ENCODE data around the gene RASSF4.
A peak's percentile ranks its signal among the peaks of the same experiment; 100 is the strongest.

The RASSF4 gene

DNA sequence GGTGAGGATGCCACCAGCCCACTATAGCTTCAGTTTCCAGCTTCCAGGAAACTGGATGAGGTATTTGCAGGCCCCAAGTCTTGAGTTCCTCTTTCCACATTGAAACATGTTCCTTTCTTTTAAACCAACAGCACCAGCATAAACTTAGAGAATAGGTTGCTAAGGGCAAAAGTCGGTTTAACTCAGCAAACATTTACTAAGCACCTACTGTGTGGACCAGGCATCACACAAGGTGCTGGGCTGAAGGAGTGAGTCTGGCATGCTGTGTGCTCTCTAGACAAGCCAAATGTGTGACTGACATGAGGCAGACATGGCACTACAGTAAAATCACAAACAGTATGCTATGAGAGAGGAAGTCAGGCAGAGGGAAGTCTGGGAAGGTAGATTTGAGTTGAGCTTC lies 11.0 kb upstream of the RASSF4 start:
- DNase-seq: no peak

DNA sequence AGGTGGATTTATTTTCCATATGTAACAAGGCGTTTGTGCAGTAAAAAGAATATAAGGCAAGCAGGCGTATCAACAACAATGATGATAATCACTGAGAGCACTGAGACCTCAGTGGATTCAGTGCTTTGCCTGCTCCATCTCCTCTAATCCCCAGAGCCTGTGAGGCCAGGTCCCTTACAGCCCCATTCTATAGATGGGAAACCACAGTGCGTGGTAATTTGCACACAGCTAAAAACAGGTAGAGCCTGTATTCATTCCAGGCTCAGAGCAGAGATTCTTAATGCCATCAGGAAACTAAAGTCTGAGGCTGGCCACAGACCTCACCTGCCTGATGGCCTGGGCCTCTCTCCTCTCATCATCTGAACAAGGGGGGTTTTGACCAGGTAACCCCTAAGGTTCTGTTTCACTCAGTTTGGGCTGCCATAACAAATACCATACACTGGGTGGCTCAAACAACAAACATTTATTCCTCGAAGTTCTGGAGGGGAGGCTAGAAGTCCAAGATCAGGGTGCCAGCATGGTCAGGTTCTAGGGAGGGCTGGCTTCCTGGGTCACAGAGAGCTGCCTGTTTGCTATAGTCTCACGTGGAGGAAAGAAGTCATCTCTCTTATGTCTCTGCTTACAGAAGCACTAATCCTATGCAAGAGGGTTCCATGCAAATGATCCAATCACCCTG lies 10.3 kb upstream of the RASSF4 start:
- no peak for DNase-seq

DNA sequence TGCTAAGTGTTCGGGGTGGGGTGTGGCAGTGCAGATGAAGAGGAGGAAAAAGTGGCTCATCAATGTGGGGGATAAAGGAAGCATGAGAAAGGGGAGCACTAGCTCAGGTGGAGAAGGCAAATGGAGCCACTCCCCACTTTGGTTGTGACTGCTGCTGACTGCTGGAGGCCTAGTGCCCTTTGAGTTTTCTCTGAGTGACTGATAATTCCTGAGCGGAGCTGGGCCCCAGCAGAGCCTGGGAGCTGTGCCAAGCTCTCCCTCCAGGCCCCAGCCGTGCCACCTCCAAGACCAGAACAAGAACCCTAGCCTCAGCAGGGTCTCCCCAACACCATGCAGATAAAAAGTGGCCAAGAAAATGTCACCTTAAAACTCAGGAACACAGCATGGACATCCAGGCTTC lies 9.7 kb upstream of the RASSF4 start:
- DNase-seq: no peak

DNA sequence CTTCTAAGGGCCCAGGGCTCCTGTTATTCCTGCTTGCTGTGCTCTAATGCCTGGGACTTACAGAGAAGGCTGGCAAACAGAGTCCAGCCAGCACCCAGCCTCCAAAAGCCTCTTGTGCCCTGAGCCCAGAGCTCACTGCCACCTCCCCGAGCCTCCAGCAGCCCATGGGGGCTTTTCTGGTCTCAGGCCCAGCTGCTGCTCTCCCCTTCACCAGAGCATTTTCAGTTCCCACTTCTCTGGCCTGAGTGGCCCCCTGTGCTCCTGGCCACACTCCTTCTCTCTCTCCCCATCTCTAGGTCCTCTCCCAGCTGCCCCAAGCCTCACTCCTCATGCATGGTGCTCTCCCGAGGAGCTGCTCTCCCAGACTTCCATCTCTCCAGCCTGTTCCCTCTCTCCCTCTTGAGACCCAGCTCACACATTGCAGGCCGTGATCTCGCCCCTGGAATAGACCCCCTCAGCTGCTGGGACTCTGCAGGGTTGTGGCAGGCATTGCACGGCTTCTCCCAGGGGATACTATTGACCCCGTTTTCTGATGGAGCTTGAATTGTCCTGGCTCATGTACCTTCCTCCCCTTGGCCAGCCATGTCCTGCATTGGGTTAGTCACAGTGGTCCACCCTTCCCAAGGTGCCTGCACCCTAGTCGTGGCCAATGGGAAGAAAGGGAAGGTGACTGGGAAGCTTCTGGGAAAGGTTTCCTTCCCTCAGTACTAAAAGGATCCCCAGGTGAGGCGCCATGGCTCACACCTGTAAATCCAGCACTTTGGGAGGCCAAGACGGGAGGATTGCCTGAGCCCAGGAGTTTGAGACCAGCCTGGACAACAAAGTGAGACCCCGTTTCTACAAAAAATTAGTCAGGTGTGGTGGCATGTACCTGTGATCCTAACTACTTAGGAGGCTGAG lies 9.0 kb upstream of the RASSF4 start:
- DNase-seq: no peak

DNA sequence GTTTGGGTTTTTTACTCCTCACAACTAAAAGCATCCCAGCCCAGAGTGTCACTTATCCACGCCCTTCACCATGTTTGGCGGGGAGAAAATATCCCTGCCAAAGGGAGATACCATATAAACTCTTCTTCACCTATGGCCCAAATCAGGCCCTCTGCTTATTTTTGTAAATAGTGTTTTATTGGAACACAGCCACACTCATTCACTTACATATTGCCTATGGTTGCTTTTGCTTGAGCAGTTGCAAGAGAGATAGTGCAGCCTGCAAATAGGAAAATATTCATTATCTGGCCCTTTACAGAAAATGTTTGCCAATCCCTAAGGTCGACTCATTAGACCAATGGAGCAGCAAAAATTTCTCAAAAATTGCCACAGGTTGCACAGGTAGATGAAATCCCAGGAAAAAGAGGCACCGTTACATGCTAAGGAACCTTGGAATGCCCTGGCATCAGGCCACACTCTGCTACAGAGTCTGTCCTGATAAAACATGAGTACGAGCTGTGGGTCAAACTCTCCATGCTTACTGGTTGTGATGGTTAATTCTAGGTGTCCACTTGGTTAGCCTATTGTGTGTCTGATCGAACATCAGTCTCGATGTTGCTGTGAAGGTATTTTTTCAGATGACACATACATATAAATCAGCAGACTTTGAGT lies 7.9 kb upstream of the RASSF4 start:
- no peak for DNase-seq

DNA sequence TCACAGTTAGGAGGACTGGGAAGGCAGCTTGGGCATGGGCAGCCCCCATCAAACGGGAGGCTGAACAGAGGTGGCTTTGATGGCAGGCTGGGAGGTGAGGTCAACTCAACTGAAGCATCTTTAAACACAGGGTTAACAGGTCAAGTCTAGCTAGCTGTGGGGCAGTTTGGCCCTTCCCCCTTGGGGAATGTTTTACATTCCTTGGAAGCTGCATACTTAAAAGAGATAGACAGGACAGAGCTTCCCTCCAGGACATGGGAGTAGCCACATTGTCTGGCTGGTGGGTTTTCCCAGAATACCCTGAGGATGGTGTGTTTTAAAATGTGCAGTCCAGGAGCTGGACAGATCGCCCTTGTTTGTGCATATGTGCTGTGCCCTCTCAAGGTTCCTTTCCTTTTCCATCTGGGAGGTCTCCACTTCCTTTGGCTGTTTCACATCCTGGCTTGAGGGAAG lies 6.8 kb upstream of the RASSF4 start:
- no peak for DNase-seq

DNA sequence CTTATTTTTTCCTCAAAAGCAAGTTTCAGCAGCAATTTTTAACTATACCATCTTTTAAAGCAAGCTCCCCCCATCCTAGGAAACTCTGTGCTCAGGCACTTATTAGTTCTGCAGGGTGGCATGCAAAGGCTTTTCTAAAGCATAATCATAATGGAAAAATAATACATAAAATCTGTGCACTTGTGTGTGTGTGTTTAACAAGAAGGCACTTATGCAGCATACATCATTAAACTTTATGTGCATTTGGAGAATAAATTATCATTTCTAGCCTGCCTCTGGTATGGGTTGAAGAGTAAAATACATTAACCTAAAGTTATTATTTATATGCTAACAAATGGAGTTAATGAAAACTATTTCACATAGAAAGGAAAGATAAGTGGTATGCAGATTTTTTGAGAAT lies 5.6 kb upstream of the RASSF4 start:
- DNase-seq: no peak

DNA sequence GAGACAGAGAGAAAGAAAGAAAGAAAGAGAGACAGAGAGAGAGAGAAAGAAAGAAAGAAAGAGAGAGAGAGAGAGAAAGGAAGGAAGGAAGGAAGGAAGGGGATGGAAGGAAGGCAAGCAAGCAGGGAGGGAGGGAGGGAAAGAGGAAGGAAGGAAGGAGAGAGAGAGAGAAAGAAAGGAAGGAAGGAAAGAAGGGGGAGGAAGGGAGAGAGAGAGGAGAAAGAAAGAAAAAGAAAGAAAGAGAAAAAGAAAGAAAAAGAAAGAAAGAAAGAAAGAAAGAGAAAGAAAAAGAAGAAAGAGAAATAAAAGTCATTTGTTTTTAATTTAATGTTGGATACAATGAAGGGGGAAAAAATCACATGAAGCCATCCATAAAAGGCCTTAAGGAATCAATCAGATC lies 4.6 kb upstream of the RASSF4 start:
- DNase-seq: no peak

DNA sequence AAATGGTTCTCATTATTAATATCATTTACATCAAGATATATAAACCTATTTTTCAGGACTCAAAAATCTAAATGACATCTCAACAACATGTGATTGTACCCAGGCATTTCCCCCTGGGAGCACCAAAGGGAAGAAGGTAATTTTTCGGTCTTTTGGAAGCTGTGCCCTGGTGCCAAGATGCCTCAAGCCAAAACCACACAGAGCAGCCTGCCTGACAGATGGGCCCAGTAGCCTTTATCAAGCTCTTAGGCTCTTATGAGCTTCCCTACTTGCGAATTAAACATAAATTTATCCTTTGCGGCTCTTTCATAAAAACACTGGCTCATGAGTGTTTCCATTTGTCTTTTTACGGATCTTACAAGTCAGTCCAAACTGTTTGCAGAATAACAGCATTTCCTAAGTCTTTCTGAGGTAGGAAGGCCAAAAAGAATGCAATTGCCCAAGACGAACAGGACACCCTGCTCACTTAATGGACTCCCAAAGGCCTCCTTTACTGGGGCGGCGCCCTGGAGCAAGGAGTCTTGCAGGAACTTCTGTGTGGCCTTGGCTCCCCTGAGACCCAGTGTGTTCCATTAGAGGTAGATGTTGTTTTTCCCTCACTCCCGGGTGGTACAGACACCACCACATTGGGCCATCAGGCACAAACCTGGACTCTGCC lies 4.1 kb upstream of the RASSF4 start:
- no peak for DNase-seq

DNA sequence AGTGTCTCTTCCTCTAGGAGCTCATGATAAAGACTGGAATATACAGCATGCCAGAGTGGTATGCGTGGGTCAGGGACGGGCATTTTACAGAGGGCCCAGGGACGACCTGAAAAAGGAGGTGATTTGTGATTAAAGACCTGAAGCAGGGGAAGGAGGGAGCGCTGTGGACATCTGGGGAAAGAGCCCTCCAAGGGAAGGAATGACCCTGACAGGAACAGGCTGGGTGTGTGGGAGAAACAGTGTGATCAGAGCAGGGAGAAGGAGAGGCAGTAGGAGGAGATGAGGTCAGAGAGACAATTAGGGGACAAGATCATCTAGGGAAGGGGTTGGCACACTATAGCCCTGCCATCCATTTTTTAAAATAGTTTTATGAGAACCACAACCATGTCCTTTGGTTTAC lies 3.4 kb upstream of the RASSF4 start:
- DNase-seq: no peak

DNA sequence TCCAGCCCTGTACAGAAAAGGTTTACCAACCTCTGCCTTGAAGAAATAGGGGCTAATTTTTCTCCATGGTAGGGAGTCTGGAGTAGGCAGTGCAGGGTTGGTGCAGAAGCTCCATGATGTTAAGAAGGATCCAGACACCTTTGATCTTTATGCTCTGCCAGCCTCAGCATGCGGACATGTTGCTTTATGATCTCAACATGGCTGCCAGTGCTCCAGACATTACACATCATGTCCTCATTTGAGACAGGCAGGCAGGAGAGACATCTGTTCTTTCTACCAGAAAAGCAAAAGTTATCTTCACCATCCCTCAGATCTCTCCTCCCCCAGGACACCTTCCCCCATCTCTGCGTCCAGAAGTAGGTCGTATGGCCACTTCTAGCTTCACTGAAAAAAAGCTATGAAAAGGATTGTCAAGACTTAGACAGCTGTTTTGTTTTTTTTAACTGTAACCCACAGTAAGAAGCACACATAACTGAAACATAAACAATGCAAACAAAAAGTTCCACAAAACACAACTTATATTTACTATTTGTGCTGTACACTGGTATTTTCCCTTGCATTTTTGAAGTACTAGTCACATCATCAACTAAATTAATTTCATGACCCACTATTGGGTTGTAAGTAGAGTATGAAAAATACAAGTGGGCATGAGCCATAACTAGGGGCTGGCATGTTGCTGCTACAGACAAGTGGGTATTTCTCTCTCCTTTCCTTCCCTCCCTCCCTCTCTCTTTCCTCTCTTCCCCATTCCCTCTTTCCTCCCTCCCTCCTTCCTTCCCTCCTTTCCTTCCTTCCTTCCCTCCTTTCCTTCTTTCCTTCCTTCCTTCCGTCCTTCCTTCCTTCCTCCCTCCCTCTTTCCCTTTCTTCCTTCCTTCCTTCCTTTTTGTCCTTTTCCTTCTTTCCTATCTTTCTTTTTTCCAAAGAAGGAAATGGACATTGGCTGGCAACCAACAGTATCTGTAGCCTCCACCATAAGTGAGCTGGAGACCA lies 2.6 kb upstream of the RASSF4 start:
- DNase-seq: no peak

DNA sequence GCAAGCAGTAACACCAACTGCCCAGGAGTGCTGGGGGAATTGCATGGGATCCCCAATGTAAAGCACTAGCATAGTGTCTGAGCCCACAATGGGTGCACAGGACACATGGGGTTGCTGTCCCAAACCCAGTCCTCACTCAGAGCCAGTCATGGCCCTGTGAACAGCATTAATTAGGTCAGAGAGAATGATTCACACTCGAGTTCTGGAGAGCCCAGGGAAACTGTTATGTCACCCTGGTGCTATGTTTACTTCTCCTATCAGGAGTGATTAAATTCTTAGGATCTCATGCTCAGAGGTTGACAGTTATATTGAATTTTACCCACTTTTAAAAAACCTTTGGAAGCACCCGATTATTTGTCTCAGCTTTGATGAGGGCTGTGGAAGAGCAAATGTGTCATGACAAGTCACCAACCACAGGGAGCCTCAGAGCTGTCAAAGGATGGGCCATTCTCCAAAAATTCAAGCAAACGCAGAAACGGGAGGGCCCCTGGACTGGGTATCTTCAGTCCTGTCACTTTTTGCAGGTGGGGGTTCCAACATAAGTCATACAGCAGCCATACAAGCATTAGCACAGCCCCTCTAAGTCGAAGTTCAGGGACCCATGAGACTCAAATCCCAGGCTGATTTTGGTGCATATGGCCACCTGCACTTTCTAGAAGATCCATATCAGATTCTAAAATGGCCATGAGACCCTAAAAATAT lies 1.3 kb upstream of the RASSF4 start:
- no peak for DNase-seq

DNA sequence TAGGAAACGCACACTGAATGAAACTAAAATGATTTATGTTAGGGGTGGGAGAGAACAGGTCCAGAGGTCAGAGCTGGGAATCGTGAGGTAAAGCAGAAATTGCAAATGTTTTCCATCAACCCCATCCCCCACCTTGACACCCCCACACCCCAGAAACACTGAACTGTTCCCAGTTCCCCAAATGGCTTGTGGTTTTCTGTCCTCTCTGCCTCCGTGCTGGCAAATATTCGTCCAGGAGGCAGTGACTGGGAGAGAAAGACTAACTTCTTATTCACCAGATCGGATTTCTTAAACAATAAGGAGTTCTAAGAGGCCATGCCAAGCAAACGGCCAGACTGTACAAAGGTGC lies 730 bp upstream of the RASSF4 start:
- DNase-seq: no peak

DNA sequence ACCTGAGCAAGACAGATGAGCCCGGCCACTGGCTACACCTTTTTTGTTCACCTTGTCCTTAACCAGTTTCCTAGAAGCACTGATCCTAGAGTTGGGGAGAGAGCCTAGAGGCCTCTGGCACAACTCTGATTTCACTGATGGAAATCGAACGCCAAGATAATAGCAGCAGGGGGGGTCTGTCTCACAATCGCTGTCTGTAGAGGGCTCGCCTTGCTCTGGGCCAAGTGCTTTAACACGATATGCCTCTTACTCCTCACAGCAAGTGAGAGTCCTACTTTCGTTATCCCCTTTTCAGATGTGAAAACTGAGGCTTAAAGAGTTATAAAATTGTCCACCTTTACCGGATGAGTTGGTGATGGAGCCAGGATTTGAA lies 472 bp downstream of the RASSF4 start:
- DNase-seq: peak; percentile 5

DNA sequence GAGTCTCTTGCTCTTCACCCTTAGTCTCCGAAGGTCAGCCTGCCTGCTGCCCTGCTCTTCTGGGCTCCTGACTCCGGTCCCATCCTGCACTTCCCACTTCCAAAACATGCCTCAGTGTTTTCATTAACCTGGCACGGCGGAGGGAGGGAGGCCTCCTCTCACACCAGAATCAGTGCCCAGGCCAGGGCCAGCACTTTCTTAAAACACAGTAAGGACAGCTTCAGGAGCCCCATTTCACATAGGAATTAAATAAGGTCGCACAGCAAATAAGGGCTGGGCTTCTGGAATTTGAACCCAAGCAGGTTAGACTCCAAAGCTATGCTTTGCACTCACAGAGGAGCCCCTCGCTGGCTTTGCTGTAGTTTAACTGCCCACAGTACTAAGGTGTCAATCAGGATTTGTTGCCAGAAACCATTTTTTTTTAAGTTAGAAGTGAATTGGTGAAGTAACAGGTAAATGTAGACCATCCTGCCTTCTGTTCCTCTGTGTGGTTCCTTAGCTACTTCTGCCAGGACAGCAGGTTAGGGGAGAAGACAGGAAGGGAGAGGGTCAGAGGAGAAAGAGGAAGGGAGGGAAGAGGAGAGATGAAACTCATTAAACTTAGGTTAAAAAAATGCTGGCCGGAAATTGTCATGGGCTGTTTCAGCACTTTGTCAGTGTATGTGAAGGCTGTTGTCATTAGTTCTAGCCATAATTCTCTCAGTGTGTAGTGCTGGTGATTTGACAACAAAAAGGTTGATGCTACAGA lies 1.1 kb downstream of the RASSF4 start:
- DNase-seq: no peak

DNA sequence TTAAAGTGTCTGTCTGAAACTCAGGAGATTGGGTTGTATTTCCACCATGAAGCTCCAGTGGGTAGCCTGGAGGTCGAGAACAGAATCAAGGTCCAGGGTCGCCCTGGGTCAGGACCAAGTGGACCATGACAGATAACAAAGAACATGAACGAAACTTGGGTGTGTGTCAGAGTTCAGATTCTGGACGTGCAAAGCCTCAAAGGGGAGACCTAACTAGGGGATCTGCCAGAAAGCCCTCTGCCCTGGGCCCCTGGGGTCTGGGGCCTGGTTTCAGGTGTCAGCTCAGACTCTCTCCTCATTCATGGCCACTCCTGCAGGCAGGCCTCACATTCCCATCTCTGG lies 1.6 kb downstream of the RASSF4 start:
- DNase-seq: no peak

DNA sequence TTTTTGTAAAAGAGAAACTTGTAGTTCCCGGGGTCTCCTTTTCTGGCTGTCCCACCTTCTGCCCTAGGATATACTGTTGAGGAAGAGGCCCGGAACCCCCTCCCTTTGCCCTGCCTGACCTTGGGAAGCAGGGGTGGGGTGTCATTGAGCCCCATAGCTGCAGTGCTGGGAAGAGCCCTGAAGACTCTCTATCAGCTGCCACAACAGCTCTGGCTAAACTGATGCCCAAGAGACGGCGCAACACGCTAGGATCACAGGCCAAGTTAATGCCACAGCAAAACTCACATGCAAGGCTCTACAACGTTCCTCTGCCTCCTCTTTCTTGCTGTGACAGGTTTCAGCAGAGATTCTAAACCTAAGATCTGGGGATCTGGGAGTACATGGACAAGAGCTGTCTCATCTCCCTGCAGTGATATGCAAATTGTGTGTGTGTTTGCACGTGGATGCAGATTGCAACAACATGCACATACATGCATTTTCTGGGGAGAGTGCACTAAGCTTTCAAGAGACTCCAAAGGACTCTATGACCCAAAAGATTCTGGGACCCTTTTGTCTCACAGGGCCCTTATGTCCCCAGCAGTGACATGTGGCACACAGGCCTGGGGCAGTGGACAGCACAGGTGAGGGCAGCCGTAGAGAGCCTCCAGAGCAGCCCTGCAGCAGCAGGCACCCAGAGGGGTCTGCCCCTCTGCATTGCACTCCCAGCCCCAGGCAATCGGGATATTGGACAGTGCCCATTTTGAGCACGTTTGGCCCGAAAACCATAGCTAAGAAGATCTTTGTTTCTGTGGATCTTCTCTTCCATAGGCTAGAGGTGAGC lies 2.5 kb downstream of the RASSF4 start:
- no peak for DNase-seq

DNA sequence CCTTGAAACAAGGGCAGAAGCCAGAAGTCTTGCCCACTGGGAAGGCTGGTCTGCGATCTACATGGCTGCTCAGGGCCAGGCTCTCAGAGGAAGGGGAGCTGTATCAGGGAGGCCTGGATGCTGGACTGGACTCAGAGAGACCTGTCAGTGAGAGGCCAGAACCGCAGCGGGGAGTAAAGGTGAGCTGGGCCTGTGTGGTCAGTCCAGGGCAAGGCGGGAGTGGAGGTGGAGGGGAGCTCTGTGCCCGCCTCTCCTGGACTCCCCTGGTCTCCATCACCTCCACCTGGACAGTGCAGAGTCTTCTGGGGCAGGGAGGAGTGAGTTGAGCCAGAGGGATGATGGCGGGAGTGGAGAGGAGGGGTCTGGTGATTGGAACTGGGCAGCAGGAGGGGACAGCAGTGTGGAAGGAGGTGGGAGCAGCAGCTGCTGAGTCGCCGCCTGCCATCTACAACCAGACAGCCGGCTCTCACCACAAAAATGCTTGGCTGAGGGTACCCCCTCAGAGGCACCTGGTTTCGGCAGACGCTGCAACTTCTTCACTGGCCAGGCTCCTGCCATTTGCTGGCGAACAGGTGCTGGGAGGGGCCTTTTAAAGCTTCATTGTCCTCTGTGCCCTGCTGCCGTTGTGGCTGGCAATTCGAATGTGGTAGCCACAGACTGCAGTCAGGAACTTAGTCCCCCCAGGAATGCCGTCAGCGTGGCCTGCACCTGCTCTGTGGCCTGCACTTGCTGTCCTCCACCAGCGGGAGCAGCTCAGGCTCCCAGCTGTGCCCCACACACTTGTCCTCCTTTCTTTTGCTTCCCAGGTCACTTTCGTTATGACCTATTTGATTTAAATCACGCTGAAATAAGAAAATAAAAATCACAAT lies 3.5 kb downstream of the RASSF4 start:
- DNase-seq: no peak

All from NCI-H345 (cell line).